ENCODE results near the gene ARCN1.

DNA sequence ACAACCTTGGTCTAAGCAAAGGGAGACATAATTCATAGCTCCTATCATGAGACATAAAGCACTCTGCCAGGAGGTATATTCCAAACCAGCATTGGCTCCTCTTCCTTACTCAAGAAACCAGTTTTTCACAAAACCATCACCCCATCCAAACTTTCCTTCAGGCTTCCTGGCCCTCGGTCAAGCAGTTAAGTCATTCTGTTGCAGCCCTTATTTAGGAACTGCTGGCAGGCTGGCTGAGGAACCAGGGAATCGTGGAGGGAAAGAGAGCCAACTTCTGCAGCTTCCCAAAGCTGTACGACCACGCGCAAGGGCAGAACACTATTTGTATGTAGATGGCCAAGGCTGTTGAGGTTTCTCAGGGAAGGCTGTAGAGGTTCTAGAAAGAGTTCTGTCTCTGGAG is 7.2 kb upstream of the ARCN1 start:
- TF ChIP-seq POLR2A (IDR thresholded peaks at IDR 0.05; ENCODE audit: low read depth, low read length), result no peak
- no peak for TF ChIP-seq TAF1 (IDR thresholded peaks at IDR 0.05; ENCODE audit: borderline replicate concordance, low read depth, low read length)
- no peak for TF ChIP-seq POLR2AphosphoS5 (IDR thresholded peaks at IDR 0.05; ENCODE audit: low read depth, low read length)
